GM23338 (cell line): Measurements from ENCODE around the gene DMRT2. TPM values are rescaled to one million over a fixed set of nuclear protein-coding genes. Genes with fewer than 3 reads are reported as not detected.

Experiments used
- ATAC-seq: fragments of 200-7000 bp; cut with Tn5 transposase; 3 replicates; pipeline ENCODE4 v1.9.1; 2020
- DNase-seq: peaks from one replicate; pipeline ENCODE4 v3.0.0-alpha.2; 2015; ENCODE audit warnings: low spot score
- H2AFZ ChIP-seq: fragments of 200-600 bp; sonication (generic); 2 replicates; pipeline ENCODE4 v1.8.0; 2016; ENCODE audit warnings: antibody characterized with exemption, mild to moderate bottlenecking, moderate library complexity
- H3F3A ChIP-seq: fragments of 200-600 bp; sonication (generic); replicated peaks from 2 replicates; pipeline ENCODE4 v1.8.0; 2017; ENCODE audit warnings: antibody characterized with exemption, mixed run types, low read depth
- H3K27ac ChIP-seq: fragments of 200-600 bp; sonication (generic); 2 replicates; pipeline ENCODE4 v1.6.1; 2016; ENCODE audit warnings: low read depth
- H3K27me3 ChIP-seq: fragments of 200-600 bp; sonication (generic); 2 replicates; pipeline ENCODE4 v1.8.0; 2016; ENCODE audit warnings: mild to moderate bottlenecking, mixed run types, moderate library complexity; ENCODE audit not compliant: insufficient read depth
- H3K36me3 ChIP-seq: fragments of 200-600 bp; sonication (generic); 2 replicates; pipeline ENCODE4 v1.8.0; 2016; ENCODE audit warnings: mild to moderate bottlenecking; ENCODE audit not compliant: insufficient read depth
- H3K4me1 ChIP-seq: fragments of 200-600 bp; sonication (generic); 2 replicates; pipeline ENCODE4 v1.8.0; 2016; ENCODE audit warnings: mild to moderate bottlenecking, moderate library complexity; ENCODE audit not compliant: insufficient read depth
- H3K4me2 ChIP-seq: fragments of 200-600 bp; sonication (generic); 2 replicates; pipeline ENCODE4 v1.7.1; 2017; ENCODE audit warnings: mixed run types
- H3K4me3 ChIP-seq: fragments of 200-600 bp; sonication (generic); 2 replicates; pipeline ENCODE4 v1.6.1; 2016; ENCODE audit warnings: mixed run types
- H3K79me2 ChIP-seq: fragments of 200-600 bp; sonication (generic); replicated peaks from 2 replicates; pipeline ENCODE4 v1.8.0; 2017; ENCODE audit warnings: mild to moderate bottlenecking; ENCODE audit not compliant: insufficient read depth
- H3K9me2 ChIP-seq: fragments of 200-600 bp; sonication (generic); 2 replicates; pipeline ENCODE4 v1.8.0; 2017; ENCODE audit not compliant: insufficient read depth
- H4K20me1 ChIP-seq: fragments of 200-600 bp; sonication (generic); replicated peaks from 2 replicates; pipeline ENCODE4 v1.8.0; 2017; ENCODE audit warnings: mild to moderate bottlenecking; ENCODE audit not compliant: insufficient read depth
- H3K27ac Mint-ChIP-seq: 2 replicates; pipeline ENCODE4 v1.8.0; 2020; ENCODE audit warnings: inconsistent platforms, mild to moderate bottlenecking, moderate library complexity, mixed read lengths
- H3K27me3 Mint-ChIP-seq: 3 replicates; pipeline ENCODE4 v1.8.0; 2022; ENCODE audit warnings: low read depth, mild to moderate bottlenecking, moderate library complexity, mixed read lengths, inconsistent platforms; ENCODE audit not compliant: insufficient read depth, poor library complexity
- H3K36me3 Mint-ChIP-seq: 3 replicates; pipeline ENCODE4 v1.8.0; 2021; ENCODE audit warnings: low read depth, mild to moderate bottlenecking, inconsistent platforms, moderate library complexity, mixed read lengths
- H3K4me1 Mint-ChIP-seq: 3 replicates; pipeline ENCODE4 v1.8.0; 2020; ENCODE audit warnings: mild to moderate bottlenecking, inconsistent platforms, mixed read lengths
- H3K4me3 Mint-ChIP-seq: 3 replicates; pipeline ENCODE4 v1.8.0; 2021; ENCODE audit warnings: moderate library complexity, mild to moderate bottlenecking, inconsistent platforms, mixed read lengths
- H3K9me3 Mint-ChIP-seq: 3 replicates; pipeline ENCODE4 v1.8.0; 2020; ENCODE audit warnings: moderate library complexity, mild to moderate bottlenecking, inconsistent platforms, mixed read lengths
- CREB1 ChIP-seq: fragments of 250-450 bp; sonication (Bioruptor Pico); IDR thresholded peaks from 2 replicates; pipeline ENCODE4 v1.5.0; 2020; ENCODE audit warnings: low read depth, mild to moderate bottlenecking, moderate library complexity
- EZH2 ChIP-seq: fragments of 200-600 bp; sonication (generic); IDR thresholded peaks from one replicate; pipeline ENCODE4 v1.8.0; 2017; ENCODE audit warnings: antibody characterized with exemption, mild to moderate bottlenecking, low read depth; ENCODE audit not compliant: unreplicated experiment
- EZH2phosphoT487 ChIP-seq: fragments of 200-600 bp; sonication (generic); IDR thresholded peaks from one replicate; pipeline ENCODE4 v1.8.1; 2018; ENCODE audit warnings: antibody characterized with exemption; ENCODE audit not compliant: unreplicated experiment
- JUNB ChIP-seq: IDR thresholded peaks from one replicate; pipeline ENCODE4 v1.6.1; 2016; ENCODE audit warnings: antibody characterized with exemption; ENCODE audit not compliant: unreplicated experiment
- NANOG ChIP-seq: IDR thresholded peaks from 2 replicates; pipeline ENCODE4 v1.6.1; 2016; ENCODE audit warnings: antibody characterized with exemption, borderline replicate concordance
- POLR2AphosphoS5 ChIP-seq: IDR thresholded peaks from 2 replicates; pipeline ENCODE4 v1.6.1; 2016; ENCODE audit warnings: antibody characterized with exemption, low read depth
- STAT1 ChIP-seq: IDR thresholded peaks from one replicate; pipeline ENCODE4 v1.6.1; 2016; ENCODE audit warnings: antibody characterized with exemption; ENCODE audit not compliant: unreplicated experiment
- ZNF114 ChIP-seq: fragments of 250-450 bp; sonication (Bioruptor Pico); IDR thresholded peaks from 2 replicates; pipeline ENCODE4 v1.5.0; 2020; ENCODE audit warnings: mild to moderate bottlenecking, moderate library complexity
- ZNF331 ChIP-seq: fragments of 250-450 bp; sonication (Bioruptor Pico); IDR thresholded peaks from 2 replicates; pipeline ENCODE4 v1.5.0; 2020; ENCODE audit warnings: low read depth, mild to moderate bottlenecking, moderate library complexity
- polyA plus RNA-seq: library from polyadenylated mRNA; unstranded; fragments of >200 nt; fragmentation: Nextera tagmentation; extraction: Ambion mirVana; gene quantifications from 2 replicates; pipeline ENCODE4 v1.2.1, GENCODE V29; 2016
- total RNA-seq: library from RNA; depleted of rRNA; stranded (reverse); fragments of >200 nt; shearing (Covaris generic); gene quantifications from 2 replicates; pipeline ENCODE4 v1.2.3, GENCODE V29; 2014
- TF ChIP-seq, protein P1 (sequence below): fragments of 250-450 bp; sonication (Bioruptor Pico); IDR thresholded peaks from 2 replicates; pipeline ENCODE4 v1.5.0; 2020; ENCODE audit warnings: mild to moderate bottlenecking, moderate library complexity
- TF ChIP-seq, protein P2 (sequence below): IDR thresholded peaks from 2 replicates; pipeline ENCODE4 v1.6.1; 2016; ENCODE audit warnings: antibody characterized with exemption
- TF ChIP-seq, protein P3 (sequence below), 2 experiments: fragments of 200-600 bp in 1 of 2; sonication (generic) in 1 of 2; conservative IDR thresholded peaks; 2 replicates each; pipeline versions ENCODE4 v1.5.1 to v1.6.1; 2016 to 2017; ENCODE audit warnings: antibody characterized with exemption in 2 of 2, low read depth in 2 of 2, mild to moderate bottlenecking in 2 of 2, moderate library complexity in 1 of 2
- TF ChIP-seq, protein P4 (sequence below): IDR thresholded peaks from one replicate; pipeline ENCODE4 v1.6.1; 2018; ENCODE audit warnings: antibody characterized with exemption; ENCODE audit not compliant: unreplicated experiment

The DMRT2 gene
- total and polyA plus RNA-seq, 2 experiments from 2014 or later: not detected

DNA sequence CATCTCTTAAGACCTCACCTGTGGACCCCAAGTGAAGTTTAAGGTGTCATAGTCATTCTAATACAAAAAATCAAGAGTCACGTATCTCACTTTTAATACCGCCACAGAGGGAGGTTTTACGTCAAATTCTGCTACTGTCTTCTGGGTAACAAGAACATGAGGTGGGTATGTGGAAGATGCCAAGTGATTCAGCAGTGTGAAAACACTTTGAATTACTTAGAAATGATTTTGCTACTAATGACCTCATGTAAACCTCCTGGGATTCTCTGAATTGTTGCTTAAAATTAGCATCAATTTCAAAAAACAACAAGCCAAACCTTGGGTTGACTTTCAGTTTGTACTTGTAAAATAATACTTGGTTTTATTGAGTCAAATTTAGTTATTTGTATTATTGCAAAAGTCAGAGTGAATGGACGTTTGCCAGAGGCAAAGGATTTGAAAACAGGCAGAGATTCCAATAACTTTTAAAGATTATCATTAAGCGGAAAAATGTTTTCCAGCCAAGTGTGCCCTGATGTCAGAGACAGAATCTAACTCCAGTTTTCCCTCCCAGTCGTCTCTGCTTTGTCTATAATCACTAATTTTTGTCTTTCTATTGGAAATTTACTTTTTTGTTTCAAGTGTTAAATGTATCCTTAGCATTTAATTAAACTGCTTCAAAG is 8.8 kb downstream of the DMRT2 start:
- Histone ChIP-seq H3K4me1 (peaks cover 4% of the 10 kb centered on the region), H3K79me2 (no peaks in the 10 kb centered on the region), H3K4me2 (no peak overlapping the region), H2AFZ (no peak overlapping the region), H3K36me3 (no peaks in the 10 kb centered on the region), H4K20me1 (peaks cover 8% of the 10 kb centered on the region; the same call in 1 of the 2 replicates), H3F3A (no peaks in the 10 kb centered on the region), H3K9me2 (no peaks in the 10 kb centered on the region), H3K27ac (no peak overlapping the region), H3K4me3 (no peak overlapping the region), H3K27me3 (peaks cover 43% of the 10 kb centered on the region)
- no peak for TF ChIP-seq NANOG
- TF ChIP-seq CREB1 (CRISPR knock-in tag): no peak
- no peak for TF ChIP-seq ZNF114 (CRISPR knock-in tag)
- no peak for TF ChIP-seq EZH2phosphoT487
- no peak for TF ChIP-seq EZH2
- TF ChIP-seq, protein P1, sequence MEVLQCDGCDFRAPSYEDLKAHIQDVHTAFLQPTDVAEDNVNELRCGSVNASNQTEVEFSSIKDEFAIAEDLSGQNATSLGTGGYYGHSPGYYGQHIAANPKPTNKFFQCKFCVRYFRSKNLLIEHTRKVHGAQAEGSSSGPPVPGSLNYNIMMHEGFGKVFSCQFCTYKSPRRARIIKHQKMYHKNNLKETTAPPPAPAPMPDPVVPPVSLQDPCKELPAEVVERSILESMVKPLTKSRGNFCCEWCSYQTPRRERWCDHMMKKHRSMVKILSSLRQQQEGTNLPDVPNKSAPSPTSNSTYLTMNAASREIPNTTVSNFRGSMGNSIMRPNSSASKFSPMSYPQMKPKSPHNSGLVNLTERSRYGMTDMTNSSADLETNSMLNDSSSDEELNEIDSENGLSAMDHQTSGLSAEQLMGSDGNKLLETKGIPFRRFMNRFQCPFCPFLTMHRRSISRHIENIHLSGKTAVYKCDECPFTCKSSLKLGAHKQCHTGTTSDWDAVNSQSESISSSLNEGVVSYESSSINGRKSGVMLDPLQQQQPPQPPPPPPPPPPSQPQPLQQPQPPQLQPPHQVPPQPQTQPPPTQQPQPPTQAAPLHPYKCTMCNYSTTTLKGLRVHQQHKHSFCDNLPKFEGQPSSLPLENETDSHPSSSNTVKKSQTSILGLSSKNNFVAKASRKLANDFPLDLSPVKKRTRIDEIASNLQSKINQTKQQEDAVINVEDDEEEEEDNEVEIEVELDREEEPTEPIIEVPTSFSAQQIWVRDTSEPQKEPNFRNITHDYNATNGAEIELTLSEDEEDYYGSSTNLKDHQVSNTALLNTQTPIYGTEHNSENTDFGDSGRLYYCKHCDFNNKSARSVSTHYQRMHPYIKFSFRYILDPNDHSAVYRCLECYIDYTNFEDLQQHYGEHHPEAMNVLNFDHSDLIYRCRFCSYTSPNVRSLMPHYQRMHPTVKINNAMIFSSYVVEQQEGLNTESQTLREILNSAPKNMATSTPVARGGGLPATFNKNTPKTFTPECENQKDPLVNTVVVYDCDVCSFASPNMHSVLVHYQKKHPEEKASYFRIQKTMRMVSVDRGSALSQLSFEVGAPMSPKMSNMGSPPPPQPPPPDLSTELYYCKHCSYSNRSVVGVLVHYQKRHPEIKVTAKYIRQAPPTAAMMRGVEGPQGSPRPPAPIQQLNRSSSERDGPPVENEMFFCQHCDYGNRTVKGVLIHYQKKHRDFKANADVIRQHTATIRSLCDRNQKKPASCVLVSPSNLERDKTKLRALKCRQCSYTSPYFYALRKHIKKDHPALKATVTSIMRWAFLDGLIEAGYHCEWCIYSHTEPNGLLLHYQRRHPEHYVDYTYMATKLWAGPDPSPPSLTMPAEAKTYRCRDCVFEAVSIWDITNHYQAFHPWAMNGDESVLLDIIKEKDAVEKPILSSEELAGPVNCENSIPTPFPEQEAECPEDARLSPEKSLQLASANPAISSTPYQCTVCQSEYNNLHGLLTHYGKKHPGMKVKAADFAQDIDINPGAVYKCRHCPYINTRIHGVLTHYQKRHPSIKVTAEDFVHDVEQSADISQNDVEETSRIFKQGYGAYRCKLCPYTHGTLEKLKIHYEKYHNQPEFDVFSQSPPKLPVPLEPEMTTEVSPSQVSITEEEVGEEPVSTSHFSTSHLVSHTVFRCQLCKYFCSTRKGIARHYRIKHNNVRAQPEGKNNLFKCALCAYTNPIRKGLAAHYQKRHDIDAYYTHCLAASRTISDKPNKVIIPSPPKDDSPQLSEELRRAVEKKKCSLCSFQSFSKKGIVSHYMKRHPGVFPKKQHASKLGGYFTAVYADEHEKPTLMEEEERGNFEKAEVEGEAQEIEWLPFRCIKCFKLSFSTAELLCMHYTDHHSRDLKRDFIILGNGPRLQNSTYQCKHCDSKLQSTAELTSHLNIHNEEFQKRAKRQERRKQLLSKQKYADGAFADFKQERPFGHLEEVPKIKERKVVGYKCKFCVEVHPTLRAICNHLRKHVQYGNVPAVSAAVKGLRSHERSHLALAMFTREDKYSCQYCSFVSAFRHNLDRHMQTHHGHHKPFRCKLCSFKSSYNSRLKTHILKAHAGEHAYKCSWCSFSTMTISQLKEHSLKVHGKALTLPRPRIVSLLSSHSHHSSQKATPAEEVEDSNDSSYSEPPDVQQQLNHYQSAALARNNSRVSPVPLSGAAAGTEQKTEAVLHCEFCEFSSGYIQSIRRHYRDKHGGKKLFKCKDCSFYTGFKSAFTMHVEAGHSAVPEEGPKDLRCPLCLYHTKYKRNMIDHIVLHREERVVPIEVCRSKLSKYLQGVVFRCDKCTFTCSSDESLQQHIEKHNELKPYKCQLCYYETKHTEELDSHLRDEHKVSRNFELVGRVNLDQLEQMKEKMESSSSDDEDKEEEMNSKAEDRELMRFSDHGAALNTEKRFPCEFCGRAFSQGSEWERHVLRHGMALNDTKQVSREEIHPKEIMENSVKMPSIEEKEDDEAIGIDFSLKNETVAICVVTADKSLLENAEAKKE: no peak
- TF ChIP-seq STAT1: no peak
- TF ChIP-seq, protein P2, sequence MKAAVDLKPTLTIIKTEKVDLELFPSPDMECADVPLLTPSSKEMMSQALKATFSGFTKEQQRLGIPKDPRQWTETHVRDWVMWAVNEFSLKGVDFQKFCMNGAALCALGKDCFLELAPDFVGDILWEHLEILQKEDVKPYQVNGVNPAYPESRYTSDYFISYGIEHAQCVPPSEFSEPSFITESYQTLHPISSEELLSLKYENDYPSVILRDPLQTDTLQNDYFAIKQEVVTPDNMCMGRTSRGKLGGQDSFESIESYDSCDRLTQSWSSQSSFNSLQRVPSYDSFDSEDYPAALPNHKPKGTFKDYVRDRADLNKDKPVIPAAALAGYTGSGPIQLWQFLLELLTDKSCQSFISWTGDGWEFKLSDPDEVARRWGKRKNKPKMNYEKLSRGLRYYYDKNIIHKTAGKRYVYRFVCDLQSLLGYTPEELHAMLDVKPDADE: no peak
- no peak for TF ChIP-seq ZNF331 (CRISPR knock-in tag)
- TF ChIP-seq, protein P3, sequence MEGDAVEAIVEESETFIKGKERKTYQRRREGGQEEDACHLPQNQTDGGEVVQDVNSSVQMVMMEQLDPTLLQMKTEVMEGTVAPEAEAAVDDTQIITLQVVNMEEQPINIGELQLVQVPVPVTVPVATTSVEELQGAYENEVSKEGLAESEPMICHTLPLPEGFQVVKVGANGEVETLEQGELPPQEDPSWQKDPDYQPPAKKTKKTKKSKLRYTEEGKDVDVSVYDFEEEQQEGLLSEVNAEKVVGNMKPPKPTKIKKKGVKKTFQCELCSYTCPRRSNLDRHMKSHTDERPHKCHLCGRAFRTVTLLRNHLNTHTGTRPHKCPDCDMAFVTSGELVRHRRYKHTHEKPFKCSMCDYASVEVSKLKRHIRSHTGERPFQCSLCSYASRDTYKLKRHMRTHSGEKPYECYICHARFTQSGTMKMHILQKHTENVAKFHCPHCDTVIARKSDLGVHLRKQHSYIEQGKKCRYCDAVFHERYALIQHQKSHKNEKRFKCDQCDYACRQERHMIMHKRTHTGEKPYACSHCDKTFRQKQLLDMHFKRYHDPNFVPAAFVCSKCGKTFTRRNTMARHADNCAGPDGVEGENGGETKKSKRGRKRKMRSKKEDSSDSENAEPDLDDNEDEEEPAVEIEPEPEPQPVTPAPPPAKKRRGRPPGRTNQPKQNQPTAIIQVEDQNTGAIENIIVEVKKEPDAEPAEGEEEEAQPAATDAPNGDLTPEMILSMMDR (conservative IDR thresholded peaks at IDR 0.05; ENCODE audit: low read depth in 2 of 2): no peak
- no peak for TF ChIP-seq POLR2AphosphoS5
- TF ChIP-seq, protein P4, sequence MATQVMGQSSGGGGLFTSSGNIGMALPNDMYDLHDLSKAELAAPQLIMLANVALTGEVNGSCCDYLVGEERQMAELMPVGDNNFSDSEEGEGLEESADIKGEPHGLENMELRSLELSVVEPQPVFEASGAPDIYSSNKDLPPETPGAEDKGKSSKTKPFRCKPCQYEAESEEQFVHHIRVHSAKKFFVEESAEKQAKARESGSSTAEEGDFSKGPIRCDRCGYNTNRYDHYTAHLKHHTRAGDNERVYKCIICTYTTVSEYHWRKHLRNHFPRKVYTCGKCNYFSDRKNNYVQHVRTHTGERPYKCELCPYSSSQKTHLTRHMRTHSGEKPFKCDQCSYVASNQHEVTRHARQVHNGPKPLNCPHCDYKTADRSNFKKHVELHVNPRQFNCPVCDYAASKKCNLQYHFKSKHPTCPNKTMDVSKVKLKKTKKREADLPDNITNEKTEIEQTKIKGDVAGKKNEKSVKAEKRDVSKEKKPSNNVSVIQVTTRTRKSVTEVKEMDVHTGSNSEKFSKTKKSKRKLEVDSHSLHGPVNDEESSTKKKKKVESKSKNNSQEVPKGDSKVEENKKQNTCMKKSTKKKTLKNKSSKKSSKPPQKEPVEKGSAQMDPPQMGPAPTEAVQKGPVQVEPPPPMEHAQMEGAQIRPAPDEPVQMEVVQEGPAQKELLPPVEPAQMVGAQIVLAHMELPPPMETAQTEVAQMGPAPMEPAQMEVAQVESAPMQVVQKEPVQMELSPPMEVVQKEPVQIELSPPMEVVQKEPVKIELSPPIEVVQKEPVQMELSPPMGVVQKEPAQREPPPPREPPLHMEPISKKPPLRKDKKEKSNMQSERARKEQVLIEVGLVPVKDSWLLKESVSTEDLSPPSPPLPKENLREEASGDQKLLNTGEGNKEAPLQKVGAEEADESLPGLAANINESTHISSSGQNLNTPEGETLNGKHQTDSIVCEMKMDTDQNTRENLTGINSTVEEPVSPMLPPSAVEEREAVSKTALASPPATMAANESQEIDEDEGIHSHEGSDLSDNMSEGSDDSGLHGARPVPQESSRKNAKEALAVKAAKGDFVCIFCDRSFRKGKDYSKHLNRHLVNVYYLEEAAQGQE: no peak
- no peak for TF ChIP-seq JUNB
- Mint-ChIP-seq H3K27me3 (peaks cover 28% of the 10 kb centered on the region), H3K9me3 (no peaks in the 10 kb centered on the region), H3K4me3 (no peak overlapping the region), H3K27ac (no peak overlapping the region), H3K4me1 (peaks cover 1% of the 10 kb centered on the region; the same call in 1 of the 3 replicates), H3K36me3 (no peaks in the 10 kb centered on the region)
- ATAC-seq (no peak), DNase-seq (no peak)
